NCI-H2196 treated with DMSO at 0.1 percent for 48 hours (cell line): ENCODE results near the gene SORCS3.

Source experiments
- DNase-seq: peaks from one replicate; lab custom pipeline; 2025; ENCODE audit not compliant: unreplicated experiment; lab: John Stamatoyannopoulos, UW

Gene SORCS3

GRCh38 chr10:104641187-104641936 lies at the start of gene SORCS3:
SORCS3 (plus strand) TSS chr10:104641290.
- DNase-seq = no peak

- no peak for DNase-seq
Measured at GRCh38 chr10:104591441-104591840, 49.6 kb upstream of the SORCS3 start.

- no peak for DNase-seq
Measured at GRCh38 chr10:104601166-104601565, 39.9 kb upstream of the SORCS3 start.

- no peak for DNase-seq
Measured at GRCh38 chr10:104608091-104608828, 32.8 kb upstream of the SORCS3 start.

GRCh38 chr10:104612571-104613205 lies 28.4 kb upstream of the SORCS3 start:
- no peak for DNase-seq

GRCh38 chr10:104613406-104613805 lies 27.7 kb upstream of the SORCS3 start:
- no peak for DNase-seq

GRCh38 chr10:104614245-104614831 lies 26.8 kb upstream of the SORCS3 start:
- DNase-seq = no peak

- no peak for DNase-seq
Measured at GRCh38 chr10:104615136-104615535, 26.0 kb upstream of the SORCS3 start.

- no peak for DNase-seq
Measured at GRCh38 chr10:104617831-104618230, 23.3 kb upstream of the SORCS3 start.

GRCh38 chr10:104622175-104622574 lies 18.9 kb upstream of the SORCS3 start:
- no peak for DNase-seq

GRCh38 chr10:104622598-104623209 lies 18.4 kb upstream of the SORCS3 start:
- DNase-seq = no peak

- DNase-seq = no peak
Measured at GRCh38 chr10:104630731-104631130, 10.4 kb upstream of the SORCS3 start.

GRCh38 chr10:104631946-104632345 lies 9.1 kb upstream of the SORCS3 start:
- no peak for DNase-seq

- no peak for DNase-seq
Measured at GRCh38 chr10:104638861-104639589, 2.1 kb upstream of the SORCS3 start.

- no peak for DNase-seq
Measured at GRCh38 chr10:104639590-104640338, 1.3 kb upstream of the SORCS3 start.

GRCh38 chr10:104640339-104641186 lies 527 bp upstream of the SORCS3 start:
- DNase-seq = no peak

GRCh38 chr10:104641937-104642657 lies 1.0 kb downstream of the SORCS3 start:
- no peak for DNase-seq

GRCh38 chr10:104642658-104643302 lies 1.7 kb downstream of the SORCS3 start:
- DNase-seq = no peak
